HCT116 (cell line): ENCODE data around the gene DMRT2. TPM values are rescaled to one million over a fixed set of nuclear protein-coding genes. Genes with fewer than 3 reads are reported as not detected.

ENCODE experiments used
- ATAC-seq: fragments of 200-7000 bp; cut with Tn5 transposase; 2 replicates; pipeline ENCODE4 v1.9.1; 2020; ENCODE audit warnings: mild to moderate bottlenecking, moderate library complexity
- BruUV-seq: library from RNA; stranded (reverse); fragments of 400-500 nt; replicated peaks from 2 replicates; lab custom pipeline; 2021; lab: Mats Ljungman, UMichigan
- CTCF ChIA-PET: fragments of 300-600 bp; sonication (Branson Sonifier 250); formaldehyde crosslinking; loops from one replicate; lab custom pipeline; 2021; ENCODE audit warnings: antibody characterized with exemption; lab: Charles Lee
- POLR2A ChIA-PET: fragments of 300-600, 350-600 bp; sonication (Branson Sonifier 250); formaldehyde crosslinking; loops from one replicate; lab custom pipeline; 2021; ENCODE audit warnings: antibody characterized with exemption; lab: Charles Lee
- RAD21 ChIA-PET, 2 experiments: fragments of 300-600 bp; sonication (Branson Sonifier 250); formaldehyde crosslinking; loops; one replicate each; lab custom pipeline; 2023; ENCODE audit warnings: low total read pairs in 2 of 2; ENCODE audit not compliant: uncharacterized antibody in 2 of 2, unreplicated experiment in 2 of 2, low non-redundant PET in 1 of 2; lab: Charles Lee
- DNase-seq: peaks from one replicate; pipeline ENCODE4 v3.0.0-alpha.2; 2010; ENCODE audit warnings: low read depth, low spot score
- H2AFZ ChIP-seq: fragments of 200-600 bp; shearing (Covaris generic), sonication (generic); 2 replicates; pipeline ENCODE4 v1.6.1; 2017; ENCODE audit warnings: low read depth, mixed run types, mixed read lengths, antibody characterized with exemption, low read length; ENCODE audit not compliant: poor library complexity, severe bottlenecking
- H3K27ac ChIP-seq: 2 replicates; pipeline ENCODE4 v1.5.1; 2012; ENCODE audit warnings: low read depth, low read length
- H3K27me3 ChIP-seq: fragments of 200-600 bp; sonication (generic); 2 replicates; pipeline ENCODE4 v1.6.1; 2016; ENCODE audit warnings: mixed run types, low read length, mixed read lengths; ENCODE audit not compliant: insufficient read depth
- H3K36me3 ChIP-seq, 2 experiments: fragments of 200-500 bp in 1 of 2; fragments of 200-600 bp in 1 of 2; sonication (Bioruptor generic) in 1 of 2; sonication (generic) in 1 of 2; 2 replicates each; pipeline versions ENCODE4 v1.5.1 to v1.6.1; 2014 to 2016; ENCODE audit warnings: low read length in 2 of 2, inconsistent platforms in 1 of 2, mixed read lengths in 1 of 2, mixed run types in 1 of 2; ENCODE audit not compliant: insufficient read depth in 2 of 2, control insufficient read depth in 1 of 2
- H3K4me1 ChIP-seq, 2 experiments: fragments of 200-600 bp in 1 of 2; sonication (generic) in 1 of 2; 2 replicates each; pipeline versions ENCODE4 v1.5.1 to v1.6.1; 2012 to 2017; ENCODE audit warnings: low read length in 2 of 2, inconsistent platforms in 1 of 2, mild to moderate bottlenecking in 1 of 2, mixed read lengths in 1 of 2, mixed run types in 1 of 2, moderate library complexity in 1 of 2; ENCODE audit not compliant: insufficient read depth in 2 of 2, control insufficient read depth in 1 of 2
- H3K4me2 ChIP-seq: fragments of 200-600 bp; sonication (generic); 2 replicates; pipeline ENCODE4 v1.6.1; 2017; ENCODE audit warnings: mixed run types, low read length, mixed read lengths
- H3K4me3 ChIP-seq, 2 experiments: fragments of 200-600 bp in 1 of 2; sonication (generic) in 1 of 2; replicated peaks in 1 of 2; 2 replicates each; pipeline ENCODE4 v1.5.1; 2011 to 2016; ENCODE audit warnings: low read length in 2 of 2, control low read depth in 1 of 2, low read depth in 1 of 2, mild to moderate bottlenecking in 1 of 2, mixed read lengths in 1 of 2, mixed run types in 1 of 2
- H3K79me2 ChIP-seq: fragments of 200-600 bp; sonication (generic); 2 replicates; pipeline ENCODE4 v1.6.1; 2017; ENCODE audit warnings: mild to moderate bottlenecking, mixed run types, low read length, moderate library complexity, mixed read lengths; ENCODE audit not compliant: insufficient read depth
- H3K9ac ChIP-seq: fragments of 200-600 bp; sonication (generic); 2 replicates; pipeline ENCODE4 v1.6.1; 2016; ENCODE audit warnings: low read length, mixed read lengths
- H3K9me2 ChIP-seq: fragments of 200-600 bp; sonication (generic), shearing (Covaris generic); 2 replicates; pipeline ENCODE4 v1.6.1; 2017; ENCODE audit warnings: mixed run types, mild to moderate bottlenecking, moderate library complexity; ENCODE audit not compliant: insufficient read depth
- H3K9me3 ChIP-seq, 2 experiments: fragments of 200-500 bp in 1 of 2; fragments of 200-600 bp in 1 of 2; sonication (Bioruptor generic) in 1 of 2; sonication (generic) in 1 of 2; 2 replicates each; pipeline ENCODE4 v1.6.1; 2014 to 2017; ENCODE audit warnings: low read length in 2 of 2, mixed read lengths in 2 of 2, inconsistent platforms in 1 of 2, low read depth in 1 of 2, mild to moderate bottlenecking in 1 of 2, mixed run types in 1 of 2, moderate library complexity in 1 of 2; ENCODE audit not compliant: control insufficient read depth in 1 of 2, insufficient read depth in 1 of 2
- H4K20me1 ChIP-seq: fragments of 200-600 bp; sonication (generic), shearing (Covaris generic); 2 replicates; pipeline ENCODE4 v1.6.1; 2017; ENCODE audit warnings: mixed run types, mild to moderate bottlenecking, moderate library complexity; ENCODE audit not compliant: insufficient read depth
- ATF3 ChIP-seq: IDR thresholded peaks from 2 replicates; pipeline ENCODE4 v1.6.1; 2012
- CBX3 ChIP-seq: IDR thresholded peaks from 2 replicates; pipeline ENCODE4 v1.6.1; 2012; ENCODE audit warnings: low read depth
- CTCF ChIP-seq, 3 experiments: fragments of 200-600 bp in 1 of 3; sonication (generic) in 1 of 3; IDR thresholded peaks in 2 of 3; conservative IDR thresholded peaks in 1 of 3; 2 replicates each; pipeline ENCODE4 v1.5.1; 2012 to 2017; ENCODE audit warnings: low read depth in 2 of 3, low read length in 2 of 3, antibody characterized with exemption in 1 of 3, borderline replicate concordance in 1 of 3, control low read depth in 1 of 3, mild to moderate bottlenecking in 1 of 3, mixed read lengths in 1 of 3, mixed run types in 1 of 3, moderate library complexity in 1 of 3; ENCODE audit not compliant: insufficient read depth in 1 of 3
- EGR1 ChIP-seq: IDR thresholded peaks from 2 replicates; pipeline ENCODE4 v1.6.1; 2012; ENCODE audit warnings: low read depth
- EZH2 ChIP-seq: fragments of 200-600 bp; sonication (generic); IDR thresholded peaks from 2 replicates; pipeline ENCODE4 v1.6.1; 2017; ENCODE audit warnings: antibody characterized with exemption, mixed run types
- EZH2phosphoT487 ChIP-seq: fragments of 200-600 bp; IDR thresholded peaks from 2 replicates; pipeline ENCODE4 v1.6.1; 2018; ENCODE audit warnings: antibody characterized with exemption, borderline replicate concordance
- FOSL1 ChIP-seq: IDR thresholded peaks from 2 replicates; pipeline ENCODE4 v1.6.1; 2012; ENCODE audit warnings: low read depth
- JUND ChIP-seq: IDR thresholded peaks from 2 replicates; pipeline ENCODE4 v1.6.1; 2012
- MAX ChIP-seq: IDR thresholded peaks from 2 replicates; pipeline ENCODE4 v1.6.1; 2012
- POLR2A ChIP-seq: IDR thresholded peaks from 2 replicates; pipeline ENCODE4 v1.7.0; 2011; ENCODE audit warnings: borderline replicate concordance; ENCODE audit not compliant: insufficient read depth, insufficient read length; ENCODE audit errors: extremely low read depth
- RAD21 ChIP-seq: IDR thresholded peaks from 2 replicates; pipeline ENCODE4 v1.6.1; 2012; ENCODE audit warnings: low read depth, mild to moderate bottlenecking
- SP1 ChIP-seq: IDR thresholded peaks from 2 replicates; pipeline ENCODE4 v1.6.1; 2012; ENCODE audit warnings: low read depth
- SRF ChIP-seq: IDR thresholded peaks from 2 replicates; pipeline ENCODE4 v1.6.1; 2012; ENCODE audit warnings: low read depth
- YY1 ChIP-seq: IDR thresholded peaks from 2 replicates; pipeline ENCODE4 v1.6.1; 2011; ENCODE audit warnings: low read length, low read depth, moderate library complexity, mild to moderate bottlenecking; ENCODE audit not compliant: insufficient replicate concordance; ENCODE audit errors: extremely low read depth
- ZNF274 ChIP-seq: fragments of 200-500 bp; sonication (Bioruptor generic); IDR thresholded peaks from 2 replicates; pipeline ENCODE4 v1.6.1; 2014; ENCODE audit warnings: mild to moderate bottlenecking, low read depth, low read length, inconsistent platforms
- intact Hi-C: fragments of 100-400 bp; cut with micrococcal nuclease; formaldehyde crosslinking; loops from 2 replicates; pipeline ENCODE4 v1.10.0; 2022
- total RNA-seq: library from RNA; stranded (reverse); gene quantifications from one replicate; pipeline ENCODE4 v1.2.1, GENCODE V29; 2021; ENCODE audit not compliant: unreplicated experiment

The DMRT2 gene
- total RNA-seq, 1 experiment from 2014 or later: 0.17 TPM

- Histone ChIP-seq H3K9me3 (no peaks in the 10 kb centered on the region), H3K27ac (no peak overlapping the region), H2AFZ (no peak overlapping the region), H3K4me2 (no peak overlapping the region), H3K9me2 (no peaks in the 10 kb centered on the region), H4K20me1 (no peaks in the 10 kb centered on the region), H3K4me3 (no peak overlapping the region), H3K79me2 (no peaks in the 10 kb centered on the region), H3K4me1 (no peaks in the 10 kb centered on the region), H3K9ac (no peak overlapping the region), H3K36me3 (no peaks in the 10 kb centered on the region), H3K27me3 (no peaks in the 10 kb centered on the region)
- CTCF ChIA-PET: no interaction called here
- POLR2A ChIA-PET: no interaction called here
- no TSS peak for BruUV-seq
- RAD21 ChIA-PET: no interaction called here
- intact Hi-C loops: no loop called here
- TF ChIP-seq RAD21 (no peak), MAX (no peak), ATF3 (no peak), ZNF274 (no peak)
- DNase-seq (no peak), ATAC-seq (no peak)
Observed at GRCh38 chr9:1052365-1053281, 2.5 kb downstream of the DMRT2 start.

- H3K9ac ChIP-seq: no peak overlapping the region
- H3K9me3 ChIP-seq: no peaks in the 10 kb centered on the region
- no peaks in the 10 kb centered on the region for H3K36me3 ChIP-seq
- no peaks in the 10 kb centered on the region for H3K4me1 ChIP-seq
- H2AFZ ChIP-seq: no peak overlapping the region
- H3K27me3 ChIP-seq: no peaks in the 10 kb centered on the region
- H3K4me2 ChIP-seq: no peak overlapping the region
- CTCF ChIA-PET: no interaction called here
- no peak for TF ChIP-seq EZH2
- TF ChIP-seq YY1: no peak
- no peak for TF ChIP-seq MAX
- no peak for TF ChIP-seq CBX3
- no peak for TF ChIP-seq EGR1
- no peak for TF ChIP-seq FOSL1
- no peak for TF ChIP-seq SRF
- no peak for TF ChIP-seq POLR2A
- TF ChIP-seq SP1: no peak
- no peak for TF ChIP-seq RAD21
- TF ChIP-seq CTCF (IDR thresholded peaks at IDR 0.05 in 2 of 3, conservative IDR thresholded peaks at IDR 0.05 in 1 of 3; ENCODE audit: borderline replicate concordance in 1 of 3, insufficient read depth in 1 of 3, low read depth in 2 of 3, low read length in 2 of 3): no peak
- TF ChIP-seq JUND: no peak
- TF ChIP-seq EZH2phosphoT487: no peak
- no peak overlapping the region for H3K4me3 ChIP-seq
- intact Hi-C loops: no loop called here
- POLR2A ChIA-PET: no interaction called here
- no peaks in the 10 kb centered on the region for H4K20me1 ChIP-seq
- H3K79me2 ChIP-seq: no peaks in the 10 kb centered on the region
- no peaks in the 10 kb centered on the region for H3K9me2 ChIP-seq
- RAD21 ChIA-PET: no interaction called here
- H3K27ac ChIP-seq: no peak overlapping the region
- DNase-seq: no peak
- BruUV-seq: no TSS peak
- ATAC-seq: no peak
Observed at GRCh38 chr9:1053282-1053621, 3.1 kb downstream of the DMRT2 start.
